Retinal pigment epithelial cell (primary cell): Measurements from ENCODE around the gene PAPOLB.
A peak's percentile ranks its signal among the peaks of the same experiment; 100 is the strongest.

Source experiments
- DNase-seq: peaks from one replicate; pipeline ENCODE4 v3.0.0-alpha.2; 2010; ENCODE audit warnings: low read depth
- H3K4me3 ChIP-seq: 2 replicates; pipeline ENCODE4 v1.5.1; 2011; ENCODE audit warnings: mild to moderate bottlenecking, low read length, control low read depth, moderate library complexity
- CTCF ChIP-seq: conservative IDR thresholded peaks from 2 replicates; pipeline ENCODE4 v1.5.1; 2011; ENCODE audit warnings: low read depth, low read length, control low read depth, inconsistent platforms

Gene PAPOLB

GRCh38 chr7:4868493-4868892, 6.7 kb upstream of the PAPOLB start:
- H3K4me3 ChIP-seq: no peak overlapping the region
- no peak for DNase-seq
- no peak for TF ChIP-seq CTCF

GRCh38 chr7:4866528-4867496, 5.0 kb upstream of the PAPOLB start:
- H3K4me3 ChIP-seq: no peak overlapping the region
- no peak for DNase-seq
- TF ChIP-seq CTCF: no peak

GRCh38 chr7:4862156-4862555, 326 bp upstream of the PAPOLB start:
- TF ChIP-seq CTCF: no peak
- H3K4me3 ChIP-seq: peak overlapping the region; percentile 48
- no peak for DNase-seq

GRCh38 chr7:4861227-4861626, 603 bp downstream of the PAPOLB start:
- no peak for TF ChIP-seq CTCF
- H3K4me3 ChIP-seq: peak overlapping the region; percentile 48
- no peak for DNase-seq

- H3K4me3 ChIP-seq: no peak overlapping the region
- DNase-seq: no peak
- TF ChIP-seq CTCF: no peak
Measured at GRCh38 chr7:4857189-4857588, 4.6 kb downstream of the PAPOLB start.

GRCh38 chr7:4856336-4857057, 5.3 kb downstream of the PAPOLB start:
- TF ChIP-seq CTCF: no peak
- DNase-seq: no peak
- H3K4me3 ChIP-seq: no peak overlapping the region
